Measurements from ENCODE around the gene PARP3. TPM values are rescaled to one million over a fixed set of nuclear protein-coding genes. Genes with fewer than 3 reads are reported as not detected.

PARP3 gene
- total and polyA plus RNA-seq, 2 of the 8 experiments (the other 6 are each of a cell fraction or from before 2014, with no cell fraction given) = 1.3 to 1.6 TPM

- TF ChIP-seq ATF2 (IDR thresholded peaks at IDR 0.05; ENCODE audit: low read length) = no peak
- no peak for TF ChIP-seq CBX8 (IDR thresholded peaks at IDR 0.05; ENCODE audit: borderline replicate concordance, low read depth, low read length)
- TF ChIP-seq SUZ12 (IDR thresholded peaks at IDR 0.05; ENCODE audit: low read length) = no peak
- TF ChIP-seq YY1 (IDR thresholded peaks at IDR 0.05; ENCODE audit: low read depth, low read length) = no peak
- no peak for TF ChIP-seq GABPA (IDR thresholded peaks at IDR 0.05; ENCODE audit: borderline replicate concordance, insufficient read depth, low read length)
Measured at GRCh38 chr3:51950899-51951298, 8.7 kb downstream of the PARP3 start (continued).
